MCF 10A (cell line): ENCODE measurements around the gene FOS. TPM values are rescaled to one million over a fixed set of nuclear protein-coding genes. Genes with fewer than 3 reads are reported as not detected.

Experiments
- BruUV-seq: library from RNA; stranded (reverse); fragments of 400-500 nt; replicated peaks from 2 replicates; lab custom pipeline; 2021; lab: Mats Ljungman, UMichigan
- CTCF ChIA-PET: fragments of 300-600 bp; sonication (Branson Sonifier 250); formaldehyde crosslinking; extraction: SDS; loops from one replicate; lab custom pipeline; 2021; ENCODE audit warnings: antibody characterized with exemption, inconsistent platforms; lab: Yijun Ruan, JAX
- POLR2A ChIA-PET: fragments of 300-600, 350-650 bp; sonication (Branson Sonifier 250); formaldehyde crosslinking; extraction: SDS; loops from one replicate; lab custom pipeline; 2020; ENCODE audit warnings: antibody characterized with exemption, inconsistent platforms; lab: Yijun Ruan, JAX
- DNase-seq: peaks from one replicate; pipeline ENCODE4 v3.0.0-alpha.2; 2018; ENCODE audit not compliant: unreplicated experiment
- H3K27ac Mint-ChIP-seq: one replicate; pipeline ENCODE4 v1.8.0; 2022; ENCODE audit warnings: mild to moderate bottlenecking, low read depth, mixed read lengths; ENCODE audit not compliant: unreplicated experiment
- H3K27me3 Mint-ChIP-seq: one replicate; pipeline ENCODE4 v1.8.0; 2022; ENCODE audit warnings: mixed read lengths; ENCODE audit not compliant: insufficient read depth, unreplicated experiment
- H3K36me3 Mint-ChIP-seq: one replicate; pipeline ENCODE4 v1.8.0; 2022; ENCODE audit warnings: mild to moderate bottlenecking, moderate library complexity, mixed read lengths; ENCODE audit not compliant: insufficient read depth, unreplicated experiment
- H3K4me1 Mint-ChIP-seq: one replicate; pipeline ENCODE4 v1.8.0; 2022; ENCODE audit warnings: mixed read lengths; ENCODE audit not compliant: insufficient read depth, unreplicated experiment
- H3K4me3 Mint-ChIP-seq: one replicate; pipeline ENCODE4 v1.8.0; 2022; ENCODE audit warnings: mild to moderate bottlenecking, moderate library complexity, mixed read lengths; ENCODE audit not compliant: unreplicated experiment
- H3K9me3 Mint-ChIP-seq: one replicate; pipeline ENCODE4 v1.8.0; 2022; ENCODE audit warnings: mixed read lengths; ENCODE audit not compliant: unreplicated experiment
- CTCF ChIP-seq: fragments of 200-600 bp; IDR thresholded peaks from one replicate; pipeline ENCODE4 v1.8.0; 2022; ENCODE audit warnings: antibody characterized with exemption, mild to moderate bottlenecking; ENCODE audit not compliant: unreplicated experiment
- intact Hi-C: fragments of 100-400 bp; cut with micrococcal nuclease; formaldehyde crosslinking; loops from 2 replicates; pipeline ENCODE4 v1.14.1; 2022
- total RNA-seq: library from RNA; stranded (reverse); gene quantifications from 2 replicates; pipeline ENCODE4 v1.2.3, GENCODE V29; 2022

Gene FOS
- total RNA-seq, 1 experiment from 2014 or later = 139 TPM

DNA sequence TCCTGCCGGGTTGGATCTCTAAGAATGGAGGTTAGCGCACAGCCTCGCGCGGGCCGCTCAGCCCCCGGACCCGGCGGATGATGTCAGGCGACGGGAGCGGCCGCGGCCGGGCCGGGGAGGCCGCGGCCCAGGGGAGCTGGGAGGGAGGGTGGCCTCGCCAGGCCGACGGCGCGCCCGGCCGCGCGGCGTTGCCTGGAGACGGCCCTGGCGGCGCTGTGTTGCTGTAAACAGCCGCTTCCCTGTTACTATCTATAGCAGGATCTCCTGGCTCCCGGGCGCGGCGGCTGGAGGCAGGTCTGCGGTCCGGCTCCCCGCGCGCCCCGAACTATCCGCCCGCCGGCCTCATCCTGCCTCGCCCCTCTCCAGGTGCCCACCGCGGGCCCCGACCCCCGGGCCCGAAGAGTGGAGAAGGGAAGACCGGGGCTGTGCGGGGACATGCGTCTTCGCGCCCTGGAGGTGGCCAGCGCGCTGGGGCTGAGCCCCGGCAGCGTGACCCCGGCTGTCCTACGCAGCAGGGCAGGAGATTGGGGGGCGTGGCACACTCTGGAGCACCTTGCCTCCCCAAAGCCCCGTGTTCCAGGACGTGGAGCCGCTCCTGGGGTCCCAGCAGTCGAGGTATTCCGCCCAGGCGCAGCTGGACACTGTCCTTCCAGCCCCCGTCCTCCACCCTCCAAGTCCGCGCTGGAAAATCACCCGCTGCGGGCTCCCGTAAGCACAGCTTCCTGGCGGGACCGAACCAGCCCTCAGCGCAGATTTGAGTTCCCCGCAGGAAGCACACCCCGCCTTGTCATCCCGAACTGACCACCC, 1.4 kb upstream of the FOS start:
- H3K36me3 Mint-ChIP-seq = peaks cover 42% of the 10 kb centered on the region
- peaks cover 11% of the 10 kb centered on the region for H3K27me3 Mint-ChIP-seq
- H3K27ac Mint-ChIP-seq = peak overlapping the region; percentile 99
- peak; percentile 86 for DNase-seq
- BruUV-seq = no TSS peak
- peak overlapping the region; percentile 88 for H3K4me3 Mint-ChIP-seq
- ChIA-PET POLR2A (interaction anchor here (0.6 to 8.8 kb wide), 30 partner anchors 10 to 176 kb away, joined by 3 to 402 read pairs (median 6); partner anchors contain the start of genes NEK9 and TMED10), CTCF (interaction anchor here (0.5 to 1.9 kb wide), 8 partner anchors 10 to 202 kb away, joined by 3 to 7 read pairs (median 4); no protein-coding TSS in a partner anchor)
- H3K9me3 Mint-ChIP-seq = no peaks in the 10 kb centered on the region
- TF ChIP-seq CTCF = no peak
- intact Hi-C loops = loop anchor here (1.0 to 5.0 kb wide), 2 partner anchors 18 to 130 kb away; no protein-coding TSS in a partner anchor
- peaks cover 36% of the 10 kb centered on the region for H3K4me1 Mint-ChIP-seq

GRCh38 chr14:75277815-75278421, 710 bp upstream of the FOS start:
- TF ChIP-seq CTCF = no peak
- H3K36me3 Mint-ChIP-seq = peaks cover 49% of the 10 kb centered on the region
- peaks cover 11% of the 10 kb centered on the region for H3K27me3 Mint-ChIP-seq
- H3K4me1 Mint-ChIP-seq = peaks cover 36% of the 10 kb centered on the region
- POLR2A ChIA-PET = interaction anchor here (0.6 to 8.8 kb wide), 30 partner anchors 11 to 317 kb away, joined by 3 to 402 read pairs (median 6); partner anchors contain the start of genes NEK9 and TMED10
- TSS peak; percentile 79 for BruUV-seq
- peak overlapping the region; percentile 99 for H3K27ac Mint-ChIP-seq
- CTCF ChIA-PET = interaction anchor here (0.5 to 1.9 kb wide), 5 partner anchors 18 to 144 kb away, joined by 3 to 7 read pairs (median 5); no protein-coding TSS in a partner anchor
- H3K9me3 Mint-ChIP-seq = no peaks in the 10 kb centered on the region
- intact Hi-C loops = loop anchor here (1.0 to 5.0 kb wide), 5 partner anchors 19 to 146 kb away; no protein-coding TSS in a partner anchor
- peak overlapping the region; percentile 88 for H3K4me3 Mint-ChIP-seq
- no peak for DNase-seq

DNA sequence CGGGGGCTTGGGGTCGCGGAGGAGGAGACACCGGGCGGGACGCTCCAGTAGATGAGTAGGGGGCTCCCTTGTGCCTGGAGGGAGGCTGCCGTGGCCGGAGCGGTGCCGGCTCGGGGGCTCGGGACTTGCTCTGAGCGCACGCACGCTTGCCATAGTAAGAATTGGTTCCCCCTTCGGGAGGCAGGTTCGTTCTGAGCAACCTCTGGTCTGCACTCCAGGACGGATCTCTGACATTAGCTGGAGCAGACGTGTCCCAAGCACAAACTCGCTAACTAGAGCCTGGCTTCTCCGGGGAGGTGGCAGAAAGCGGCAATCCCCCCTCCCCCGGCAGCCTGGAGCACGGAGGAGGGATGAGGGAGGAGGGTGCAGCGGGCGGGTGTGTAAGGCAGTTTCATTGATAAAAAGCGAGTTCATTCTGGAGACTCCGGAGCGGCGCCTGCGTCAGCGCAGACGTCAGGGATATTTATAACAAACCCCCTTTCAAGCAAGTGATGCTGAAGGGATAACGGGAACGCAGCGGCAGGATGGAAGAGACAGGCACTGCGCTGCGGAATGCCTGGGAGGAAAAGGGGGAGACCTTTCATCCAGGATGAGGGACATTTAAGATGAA, 630 bp downstream of the FOS start:
- intact Hi-C loops = loop anchor here (1.0 to 5.0 kb wide), 2 partner anchors 16 to 132 kb away; no protein-coding TSS in a partner anchor
- no TSS peak for BruUV-seq

More for the DNA sequence above, 630 bp downstream of the FOS start:
- peaks cover 11% of the 10 kb centered on the region for H3K27me3 Mint-ChIP-seq
- no peaks in the 10 kb centered on the region for H3K9me3 Mint-ChIP-seq
- peaks cover 31% of the 10 kb centered on the region for H3K4me1 Mint-ChIP-seq
- ChIA-PET POLR2A (interaction anchor here (0.5 to 8.8 kb wide), 27 partner anchors 11 to 255 kb away, joined by 3 to 402 read pairs (median 6); partner anchors contain the start of genes NEK9 and ZC2HC1C), CTCF (interaction anchor here (0.7 kb wide), 1 partner anchor 148 kb away, joined by 3 read pairs; no protein-coding TSS in a partner anchor)
- H3K4me3 Mint-ChIP-seq = peak overlapping the region; percentile 88
- DNase-seq = no peak
- peaks cover 62% of the 10 kb centered on the region for H3K36me3 Mint-ChIP-seq
- TF ChIP-seq CTCF = no peak
- peak overlapping the region; percentile 99 for H3K27ac Mint-ChIP-seq
